ENCODE measurements around the gene ADGRG1.

The ADGRG1 gene

DNA sequence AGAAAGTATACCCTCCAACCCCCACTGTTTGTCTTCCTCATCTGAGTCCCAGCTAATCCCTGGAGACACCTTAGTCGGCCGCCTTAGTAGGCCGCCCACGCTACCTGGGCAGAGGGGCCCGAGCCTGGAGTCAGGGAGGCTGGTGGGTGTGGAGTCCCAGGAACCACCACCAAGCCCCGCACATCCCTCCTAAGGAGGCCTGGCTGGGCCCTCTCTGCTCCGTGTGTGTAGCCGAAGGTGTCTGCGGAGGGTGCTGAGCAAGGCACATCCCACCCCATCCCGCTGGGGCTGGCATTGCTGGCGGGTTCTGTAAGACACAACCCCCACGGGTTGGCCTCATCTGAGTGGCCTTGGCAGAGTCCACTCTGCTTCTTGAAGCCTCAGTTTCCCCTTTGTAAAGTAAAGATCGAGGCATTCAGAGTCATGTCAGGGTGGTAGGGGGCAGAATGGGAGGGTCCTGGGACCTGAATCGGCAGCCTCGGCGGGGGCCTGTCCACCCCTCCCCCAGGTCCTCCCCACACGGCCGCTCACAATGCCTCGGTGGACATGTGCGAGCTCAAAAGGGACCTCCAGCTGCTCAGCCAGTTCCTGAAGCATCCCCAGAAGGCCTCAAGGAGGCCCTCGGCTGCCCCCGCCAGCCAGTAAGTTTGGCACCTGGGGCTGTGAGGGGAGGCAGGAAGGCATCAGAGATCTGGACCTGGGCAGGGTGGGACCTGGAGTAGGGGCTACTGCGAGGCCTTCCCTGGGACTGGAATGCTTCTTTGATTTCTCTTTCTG, 24.5 kb downstream of the ADGRG1 start:
- DNase-seq, result no peak

DNA sequence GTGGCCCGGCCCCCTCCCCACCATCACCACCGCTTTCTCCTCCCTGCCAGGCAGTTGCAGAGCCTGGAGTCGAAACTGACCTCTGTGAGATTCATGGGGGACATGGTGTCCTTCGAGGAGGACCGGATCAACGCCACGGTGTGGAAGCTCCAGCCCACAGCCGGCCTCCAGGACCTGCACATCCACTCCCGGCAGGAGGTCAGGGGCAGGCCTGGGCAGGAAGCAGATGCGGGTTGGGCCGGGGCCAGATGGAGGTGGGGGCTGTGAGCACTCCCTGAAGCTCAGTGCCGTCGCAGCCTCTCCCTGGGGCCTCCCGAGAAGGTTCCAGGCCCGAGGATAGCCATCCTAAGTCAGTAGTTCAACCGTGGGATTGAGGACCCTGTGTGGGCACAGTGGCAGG, 25.5 kb downstream of the ADGRG1 start:
- DNase-seq, result no peak

DNA sequence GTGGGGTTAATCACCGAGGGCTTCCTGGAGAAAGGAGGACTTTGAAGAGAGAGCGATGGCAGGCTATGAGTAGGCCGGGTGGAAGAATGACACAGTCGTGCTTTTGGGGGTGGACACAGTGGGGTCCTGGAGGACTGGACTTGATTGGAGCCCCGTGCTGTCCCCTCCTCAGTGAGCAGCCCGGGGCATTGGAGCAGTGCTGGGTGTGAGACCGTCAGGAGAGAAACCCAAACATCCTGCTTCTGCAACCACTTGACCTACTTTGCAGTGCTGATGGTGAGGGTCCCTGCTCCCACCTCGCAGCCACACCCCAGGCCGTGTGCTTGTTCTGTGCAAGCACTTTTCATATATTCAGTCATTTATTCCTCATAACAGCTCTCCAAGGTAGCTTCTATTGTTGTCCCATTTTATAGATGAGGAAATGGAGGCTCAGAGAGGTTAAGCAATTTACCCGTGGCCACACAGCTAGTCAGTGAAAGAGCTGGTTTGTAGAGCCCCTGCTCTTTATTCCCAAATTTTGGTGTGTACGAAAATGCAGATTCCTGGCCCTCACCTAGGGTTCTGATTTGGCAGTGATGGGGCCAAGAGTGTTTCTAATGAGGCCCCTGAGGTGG, 28.0 kb downstream of the ADGRG1 start:
- no peak for DNase-seq

DNA sequence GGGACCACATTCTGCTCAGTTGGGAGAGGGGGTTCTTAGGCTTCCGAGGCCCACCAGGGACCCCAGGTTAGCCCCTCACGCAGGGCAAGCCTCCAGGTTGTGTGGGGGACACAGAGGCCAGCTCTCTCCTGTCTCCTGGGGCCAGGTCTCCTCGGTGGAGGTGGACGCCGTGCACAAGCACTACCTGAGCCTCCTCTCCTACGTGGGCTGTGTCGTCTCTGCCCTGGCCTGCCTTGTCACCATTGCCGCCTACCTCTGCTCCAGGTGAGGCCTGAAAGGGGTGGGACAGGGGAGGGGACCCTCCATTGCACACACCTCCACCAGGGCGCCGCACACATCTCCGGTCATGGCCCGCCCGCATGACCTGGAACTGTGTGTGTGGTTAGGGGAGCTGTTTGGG, 28.8 kb downstream of the ADGRG1 start:
- no peak for DNase-seq

DNA sequence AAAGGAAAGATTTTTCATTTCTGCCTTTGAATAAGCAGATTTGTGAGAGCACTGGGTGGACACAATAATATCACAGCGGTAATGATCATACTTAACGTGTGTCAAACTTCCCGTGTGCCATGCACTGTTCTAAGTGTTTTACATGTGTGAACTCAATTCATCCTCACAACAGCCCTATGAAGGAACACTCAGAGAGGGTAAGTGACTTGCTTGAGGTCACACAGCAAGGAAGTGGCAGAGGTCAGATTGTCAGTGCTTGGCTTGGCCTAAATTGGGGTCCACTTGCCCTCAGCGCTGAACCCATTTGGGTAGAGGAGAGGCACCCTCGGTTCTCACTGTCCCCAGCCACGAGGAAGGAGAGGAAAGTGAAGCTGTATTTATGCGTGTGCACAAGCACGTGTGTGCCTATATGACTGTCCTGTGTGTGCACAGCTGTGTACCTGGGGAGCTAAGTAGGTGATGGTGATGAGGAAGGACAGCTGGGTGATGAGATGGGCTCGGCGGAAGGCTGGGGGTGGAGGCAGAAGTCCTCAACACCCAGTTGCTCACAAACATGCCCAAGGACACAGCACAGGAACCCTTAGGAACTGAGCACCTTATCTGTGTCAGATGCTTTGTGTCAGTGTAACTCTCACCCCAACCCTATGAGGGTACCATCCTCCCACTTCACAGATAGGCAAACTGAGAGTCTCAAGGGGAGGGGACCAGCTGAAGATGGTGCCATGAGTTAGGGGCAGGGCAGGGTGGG, 29.9 kb downstream of the ADGRG1 start:
- DNase-seq, result no peak

DNA sequence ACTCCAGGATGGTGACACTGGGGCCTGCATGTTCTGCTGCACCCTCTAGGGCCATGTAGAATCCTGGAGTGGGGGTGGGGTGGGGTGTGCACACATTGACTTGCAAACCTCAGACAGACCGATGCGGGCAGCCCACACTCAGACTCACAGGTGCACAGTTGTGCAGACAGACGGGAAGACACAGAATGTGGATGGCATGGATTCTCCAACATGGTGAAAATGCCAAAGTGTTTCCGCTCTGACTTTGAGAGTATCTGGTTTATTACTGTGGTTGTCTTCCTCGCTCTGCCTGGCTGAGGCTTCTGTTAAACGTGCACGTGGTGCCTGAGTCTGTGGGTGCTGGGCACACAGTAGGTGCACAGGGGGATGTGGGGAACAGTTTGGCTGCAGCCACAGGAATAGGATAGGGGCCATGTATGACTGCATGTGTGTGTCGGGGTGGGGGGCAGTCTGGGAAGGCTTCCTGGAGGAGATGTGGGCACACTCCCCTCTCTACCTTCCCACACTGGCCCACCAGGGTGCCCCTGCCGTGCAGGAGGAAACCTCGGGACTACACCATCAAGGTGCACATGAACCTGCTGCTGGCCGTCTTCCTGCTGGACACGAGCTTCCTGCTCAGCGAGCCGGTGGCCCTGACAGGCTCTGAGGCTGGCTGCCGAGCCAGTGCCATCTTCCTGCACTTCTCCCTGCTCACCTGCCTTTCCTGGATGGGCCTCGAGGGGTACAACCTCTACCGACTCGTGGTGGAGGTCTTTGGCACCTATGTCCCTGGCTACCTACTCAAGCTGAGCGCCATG, 30.6 kb downstream of the ADGRG1 start:
- no peak for DNase-seq

DNA sequence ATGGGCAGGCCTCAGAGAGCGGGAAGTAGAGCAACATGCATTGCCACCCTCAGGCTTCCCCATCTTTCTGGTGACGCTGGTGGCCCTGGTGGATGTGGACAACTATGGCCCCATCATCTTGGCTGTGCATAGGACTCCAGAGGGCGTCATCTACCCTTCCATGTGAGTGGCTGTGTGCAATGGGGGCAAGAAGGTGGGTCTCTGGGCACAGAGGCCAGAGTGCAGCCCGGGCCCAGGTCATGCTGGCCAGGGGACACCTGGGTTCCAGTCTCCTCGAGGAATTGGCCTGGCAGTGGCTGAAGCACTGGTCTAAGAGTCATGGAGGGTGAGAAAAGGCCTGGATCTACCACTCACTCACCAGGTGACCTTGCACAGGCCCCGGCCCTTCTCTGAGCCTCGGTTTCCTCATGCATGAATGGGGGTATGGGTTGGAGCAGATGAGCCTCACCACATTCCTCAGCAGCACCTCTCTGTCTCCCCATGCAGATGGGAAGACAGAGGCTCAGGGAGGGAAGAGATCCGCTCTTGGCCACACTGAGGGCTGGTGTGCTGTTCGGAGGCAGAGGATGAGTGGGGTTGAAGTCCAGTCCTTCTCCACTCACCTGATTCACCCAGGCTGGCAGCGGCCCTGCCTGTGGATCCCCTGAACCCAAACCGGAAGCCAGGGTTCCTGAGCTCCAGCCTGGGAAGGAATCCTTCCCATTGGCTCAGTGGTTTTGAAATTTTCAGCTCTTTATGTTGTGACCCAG, 32.5 kb downstream of the ADGRG1 start:
- no peak for DNase-seq

DNA sequence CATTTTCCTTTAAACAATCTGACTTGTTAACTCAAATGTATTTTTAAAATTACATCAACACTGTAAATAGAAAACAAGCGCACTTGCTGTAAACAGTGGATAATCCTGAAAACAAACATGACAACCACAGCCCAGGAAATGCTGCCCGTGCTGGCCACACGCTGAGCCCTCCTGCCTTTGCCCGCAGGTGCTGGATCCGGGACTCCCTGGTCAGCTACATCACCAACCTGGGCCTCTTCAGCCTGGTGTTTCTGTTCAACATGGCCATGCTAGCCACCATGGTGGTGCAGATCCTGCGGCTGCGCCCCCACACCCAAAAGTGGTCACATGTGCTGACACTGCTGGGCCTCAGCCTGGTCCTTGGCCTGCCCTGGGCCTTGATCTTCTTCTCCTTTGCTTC, 33.1 kb downstream of the ADGRG1 start:
- DNase-seq, result no peak

DNA sequence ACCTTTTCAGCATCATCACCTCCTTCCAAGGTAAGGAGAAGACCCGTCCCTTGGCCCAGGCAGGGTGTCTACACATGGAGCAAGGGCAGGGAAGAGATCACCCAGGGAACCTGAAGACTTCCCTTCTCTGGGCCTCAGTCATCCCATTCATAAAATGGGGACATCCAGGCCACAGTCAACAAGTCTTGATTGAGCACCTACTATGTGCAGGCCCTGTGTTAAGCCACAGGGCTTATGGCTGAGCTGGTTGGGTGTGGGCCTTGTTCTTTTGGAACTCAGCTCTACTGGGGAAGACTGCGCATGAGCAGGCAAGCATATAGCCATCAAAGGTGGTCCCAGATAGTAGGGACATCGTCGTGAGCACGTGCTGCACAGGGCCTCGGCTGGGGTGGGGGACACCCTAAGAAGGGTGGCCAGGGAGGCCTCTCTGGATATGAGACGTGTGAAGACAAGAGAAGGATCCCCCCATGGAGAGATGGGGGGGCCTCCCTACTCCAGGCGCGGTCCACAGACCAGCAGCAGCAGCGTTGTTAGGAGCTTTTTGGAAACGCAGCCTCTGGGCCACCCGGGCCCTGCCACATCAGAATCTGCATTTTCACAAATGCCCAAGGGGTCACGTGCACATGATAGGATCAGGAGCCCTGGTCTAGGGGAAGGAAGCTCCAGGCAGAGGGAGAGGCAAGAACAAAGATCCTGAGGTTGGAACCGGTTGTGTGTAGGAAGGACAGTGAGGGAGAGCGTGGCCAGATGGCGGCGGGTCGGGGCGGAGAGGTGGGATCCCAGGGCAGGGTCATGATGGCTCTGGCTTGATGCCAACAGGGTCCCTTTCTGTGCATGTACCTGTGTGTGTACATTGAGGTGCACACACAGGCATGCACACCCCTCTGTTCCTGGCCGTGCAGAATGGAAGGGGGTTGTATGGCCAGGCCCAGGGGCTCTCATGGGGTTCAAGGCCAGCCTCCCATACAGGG, 33.8 kb downstream of the ADGRG1 start:
- DNase-seq, result no peak

DNA sequence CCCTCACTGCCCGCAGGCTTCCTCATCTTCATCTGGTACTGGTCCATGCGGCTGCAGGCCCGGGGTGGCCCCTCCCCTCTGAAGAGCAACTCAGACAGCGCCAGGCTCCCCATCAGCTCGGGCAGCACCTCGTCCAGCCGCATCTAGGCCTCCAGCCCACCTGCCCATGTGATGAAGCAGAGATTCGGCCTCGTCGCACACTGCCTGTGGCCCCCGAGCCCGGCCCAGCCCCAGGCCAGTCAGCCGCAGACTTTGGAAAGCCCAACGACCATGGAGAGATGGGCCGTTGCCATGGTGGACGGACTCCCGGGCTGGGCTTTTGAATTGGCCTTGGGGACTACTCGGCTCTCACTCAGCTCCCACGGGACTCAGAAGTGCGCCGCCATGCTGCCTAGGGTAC, 35.0 kb downstream of the ADGRG1 start:
- DNase-seq, result no peak

DNA sequence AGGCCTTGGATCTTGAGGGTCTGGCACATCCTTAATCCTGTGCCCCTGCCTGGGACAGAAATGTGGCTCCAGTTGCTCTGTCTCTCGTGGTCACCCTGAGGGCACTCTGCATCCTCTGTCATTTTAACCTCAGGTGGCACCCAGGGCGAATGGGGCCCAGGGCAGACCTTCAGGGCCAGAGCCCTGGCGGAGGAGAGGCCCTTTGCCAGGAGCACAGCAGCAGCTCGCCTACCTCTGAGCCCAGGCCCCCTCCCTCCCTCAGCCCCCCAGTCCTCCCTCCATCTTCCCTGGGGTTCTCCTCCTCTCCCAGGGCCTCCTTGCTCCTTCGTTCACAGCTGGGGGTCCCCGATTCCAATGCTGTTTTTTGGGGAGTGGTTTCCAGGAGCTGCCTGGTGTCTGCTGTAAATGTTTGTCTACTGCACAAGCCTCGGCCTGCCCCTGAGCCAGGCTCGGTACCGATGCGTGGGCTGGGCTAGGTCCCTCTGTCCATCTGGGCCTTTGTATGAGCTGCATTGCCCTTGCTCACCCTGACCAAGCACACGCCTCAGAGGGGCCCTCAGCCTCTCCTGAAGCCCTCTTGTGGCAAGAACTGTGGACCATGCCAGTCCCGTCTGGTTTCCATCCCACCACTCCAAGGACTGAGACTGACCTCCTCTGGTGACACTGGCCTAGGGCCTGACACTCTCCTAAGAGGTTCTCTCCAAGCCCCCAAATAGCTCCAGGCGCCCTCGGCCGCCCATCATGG, 35.7 kb downstream of the ADGRG1 start:
- DNase-seq, result no peak

DNA sequence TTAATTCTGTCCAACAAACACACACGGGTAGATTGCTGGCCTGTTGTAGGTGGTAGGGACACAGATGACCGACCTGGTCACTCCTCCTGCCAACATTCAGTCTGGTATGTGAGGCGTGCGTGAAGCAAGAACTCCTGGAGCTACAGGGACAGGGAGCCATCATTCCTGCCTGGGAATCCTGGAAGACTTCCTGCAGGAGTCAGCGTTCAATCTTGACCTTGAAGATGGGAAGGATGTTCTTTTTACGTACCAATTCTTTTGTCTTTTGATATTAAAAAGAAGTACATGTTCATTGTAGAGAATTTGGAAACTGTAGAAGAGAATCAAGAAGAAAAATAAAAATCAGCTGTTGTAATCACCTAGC, 36.2 kb downstream of the ADGRG1 start:
- DNase-seq, result no peak

DNA sequence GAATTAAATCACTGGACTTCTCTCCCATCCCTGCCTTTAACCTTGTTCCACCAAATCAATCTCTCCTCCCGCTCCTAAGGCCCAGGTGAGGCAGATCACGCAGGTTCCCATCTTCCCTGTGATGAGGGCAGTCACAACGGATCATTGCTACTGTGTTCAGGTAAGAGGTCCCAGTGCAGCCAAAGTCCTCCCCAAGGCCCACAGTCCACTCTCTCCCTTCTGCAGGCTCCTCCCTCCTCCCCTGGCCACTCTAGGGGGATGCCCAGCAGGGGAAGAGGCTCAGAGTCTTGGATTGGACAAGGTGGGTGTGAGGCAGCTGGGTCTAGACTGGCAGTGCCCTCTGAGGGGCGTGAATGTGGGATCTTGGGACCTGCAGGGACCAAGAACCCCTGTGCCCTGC, 37.1 kb downstream of the ADGRG1 start:
- no peak for DNase-seq

DNA sequence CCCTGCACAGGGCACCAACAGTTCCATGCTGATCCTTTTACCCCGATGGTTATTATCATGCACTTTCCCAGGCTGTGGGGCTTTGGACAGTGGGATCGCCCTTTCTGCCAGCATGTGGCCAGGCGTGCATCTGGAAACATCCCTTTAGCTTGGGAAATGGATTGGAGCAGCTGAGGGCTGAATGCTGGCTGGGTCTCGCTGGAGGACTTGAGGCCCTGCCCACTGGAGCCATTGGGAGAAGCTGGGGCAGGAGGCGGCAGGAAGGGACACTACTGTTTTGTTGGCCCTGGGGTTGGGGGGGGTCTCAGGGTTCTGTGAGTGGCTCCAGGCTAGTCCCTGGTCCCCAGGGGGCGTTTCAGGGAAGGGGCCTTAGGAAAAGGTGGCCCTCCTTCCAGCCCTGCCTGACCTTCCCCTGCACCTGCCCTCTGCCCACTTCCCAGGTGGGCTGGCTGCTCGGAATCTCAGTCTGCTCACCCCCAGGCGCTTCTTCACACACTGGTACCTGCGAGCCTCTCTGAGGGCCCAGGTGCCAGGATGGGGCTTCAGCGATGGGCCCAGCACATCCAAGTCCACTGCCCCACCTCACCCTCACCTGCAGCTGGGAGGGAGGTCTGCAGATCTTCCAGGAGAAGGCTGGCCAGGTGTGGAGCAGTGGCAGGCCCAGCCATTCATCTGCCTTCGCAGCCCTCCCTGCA, 38.1 kb downstream of the ADGRG1 start:
- DNase-seq, result no peak

DNA sequence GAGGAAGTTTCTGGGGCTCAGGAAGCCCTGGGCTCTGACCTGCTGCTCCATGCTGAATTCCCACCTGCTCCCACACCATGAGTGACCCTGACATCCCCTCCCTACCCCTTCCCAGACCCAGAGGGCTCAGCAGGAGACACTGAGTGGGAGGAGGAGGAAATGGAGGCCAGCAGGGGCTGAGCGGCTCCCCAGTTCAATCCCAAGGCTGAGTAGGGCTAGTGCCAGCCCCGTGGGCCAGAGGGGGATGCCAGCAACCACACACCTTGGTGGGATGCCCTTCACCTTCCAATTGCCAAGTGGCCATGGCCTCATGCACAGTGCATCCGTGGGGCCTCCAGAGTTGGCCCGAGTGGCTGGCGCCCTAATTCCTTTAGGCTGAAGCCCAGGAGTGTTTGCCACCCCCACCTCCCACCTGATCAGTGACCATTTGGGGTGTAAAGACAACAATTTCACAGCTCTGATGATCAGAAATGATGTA, 38.7 kb downstream of the ADGRG1 start:
- DNase-seq, result no peak

DNA sequence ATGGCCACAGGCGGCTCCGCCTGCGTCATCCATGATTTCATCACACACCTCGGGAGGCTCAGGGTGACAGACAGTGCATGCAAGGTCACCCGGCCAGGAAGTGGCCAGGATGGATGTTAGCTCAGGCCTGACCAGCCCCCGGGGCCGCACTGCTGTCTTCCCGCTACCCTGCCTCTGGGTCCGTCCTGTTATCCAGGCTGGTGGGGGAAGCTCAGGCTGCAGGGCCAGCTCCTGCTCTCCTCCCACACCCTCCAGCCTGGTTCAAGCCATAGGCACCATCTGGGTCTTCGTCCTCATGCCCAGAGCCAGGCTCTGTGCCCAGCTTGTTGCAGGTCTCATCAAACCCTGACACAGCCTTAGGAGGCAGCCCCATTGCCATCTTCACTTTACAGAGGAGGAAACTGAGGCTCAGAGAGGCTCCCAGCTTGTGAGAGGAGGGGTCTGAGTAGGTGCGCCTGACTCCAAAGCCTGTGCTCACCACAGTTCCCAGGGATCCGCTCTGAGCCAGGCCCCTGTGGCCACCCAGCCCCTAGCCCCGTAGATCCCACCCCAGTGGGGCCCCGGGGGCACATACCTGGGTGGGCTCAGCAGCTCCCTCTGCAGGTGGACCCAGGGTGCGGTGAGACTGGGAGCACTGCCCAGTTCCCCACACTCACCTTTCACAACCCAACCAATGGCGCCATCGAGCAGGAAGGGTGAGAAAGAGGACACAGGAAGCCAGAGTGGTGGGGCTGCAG, 39.3 kb downstream of the ADGRG1 start:
- no peak for DNase-seq

DNA sequence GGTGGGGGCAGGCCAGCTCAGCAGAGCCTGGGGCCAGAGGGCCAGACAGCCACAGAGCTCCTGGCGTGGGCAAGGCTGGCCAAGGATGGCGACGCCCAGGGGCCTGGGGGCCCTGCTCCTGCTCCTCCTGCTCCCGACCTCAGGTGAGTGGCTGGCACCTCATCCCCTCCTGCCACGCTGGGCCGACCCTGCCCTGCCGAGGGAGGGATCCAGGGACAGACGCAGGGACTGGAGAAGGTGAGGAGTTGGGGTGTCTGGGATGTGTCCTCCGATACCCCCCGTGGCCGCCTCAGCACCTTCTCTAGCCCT, 39.8 kb downstream of the ADGRG1 start, which contains the start of gene ADGRG3:
Gene ADGRG3, plus strand, starts transcription at position 44 of the 309 bp plus-strand sequence. Its CDS starts 42 bp downstream, at position 86.
- no peak for DNase-seq

DNA sequence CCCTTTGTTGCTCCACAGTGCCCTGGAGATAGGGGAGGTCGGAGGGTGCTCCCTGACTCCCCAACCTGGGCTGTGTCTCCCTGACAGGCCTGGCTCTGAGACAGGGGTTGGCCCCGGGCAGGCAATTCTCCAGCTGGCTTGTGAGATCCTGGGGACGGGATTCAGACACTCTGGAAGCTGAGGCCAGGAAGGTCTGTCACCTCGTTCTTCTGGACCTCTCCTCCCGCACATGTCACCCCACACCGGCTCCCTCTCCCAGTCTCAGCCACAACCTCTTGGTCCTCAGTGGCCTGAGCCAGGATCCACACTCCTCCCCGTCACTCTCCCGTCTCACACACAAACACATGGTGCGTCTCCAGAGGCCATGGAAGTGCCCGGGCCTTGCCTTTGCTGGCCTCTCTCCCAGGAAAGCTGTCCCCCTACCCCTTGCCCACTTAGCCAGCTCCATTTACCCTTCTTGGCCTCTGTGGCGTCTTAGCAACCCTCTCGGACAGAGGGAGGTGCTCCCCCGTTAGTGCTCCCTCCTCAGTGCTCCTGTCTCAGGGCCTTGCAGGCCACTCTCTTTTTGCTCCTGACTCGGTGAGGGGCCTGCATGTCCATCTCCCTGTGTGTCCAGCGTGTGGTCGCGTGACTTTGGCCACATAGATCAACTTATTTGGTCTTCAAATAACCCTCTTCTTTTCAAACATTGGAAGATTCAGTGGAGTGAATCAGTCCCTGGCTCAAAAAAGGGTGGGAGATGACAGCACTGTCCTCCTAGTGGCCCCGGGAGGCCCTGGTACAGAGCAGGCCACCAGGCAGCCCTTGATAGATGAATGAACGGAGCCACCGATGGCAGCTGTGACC, 40.4 kb downstream of the ADGRG1 start:
- no peak for DNase-seq
